ENCODE measurements around the gene GALNT9. TPM values are rescaled to one million over a fixed set of nuclear protein-coding genes. Genes with fewer than 3 reads are reported as not detected.

Gene GALNT9
- polyA plus RNA-seq, 1 donor from 2014 or later: 13.5 TPM

DNA sequence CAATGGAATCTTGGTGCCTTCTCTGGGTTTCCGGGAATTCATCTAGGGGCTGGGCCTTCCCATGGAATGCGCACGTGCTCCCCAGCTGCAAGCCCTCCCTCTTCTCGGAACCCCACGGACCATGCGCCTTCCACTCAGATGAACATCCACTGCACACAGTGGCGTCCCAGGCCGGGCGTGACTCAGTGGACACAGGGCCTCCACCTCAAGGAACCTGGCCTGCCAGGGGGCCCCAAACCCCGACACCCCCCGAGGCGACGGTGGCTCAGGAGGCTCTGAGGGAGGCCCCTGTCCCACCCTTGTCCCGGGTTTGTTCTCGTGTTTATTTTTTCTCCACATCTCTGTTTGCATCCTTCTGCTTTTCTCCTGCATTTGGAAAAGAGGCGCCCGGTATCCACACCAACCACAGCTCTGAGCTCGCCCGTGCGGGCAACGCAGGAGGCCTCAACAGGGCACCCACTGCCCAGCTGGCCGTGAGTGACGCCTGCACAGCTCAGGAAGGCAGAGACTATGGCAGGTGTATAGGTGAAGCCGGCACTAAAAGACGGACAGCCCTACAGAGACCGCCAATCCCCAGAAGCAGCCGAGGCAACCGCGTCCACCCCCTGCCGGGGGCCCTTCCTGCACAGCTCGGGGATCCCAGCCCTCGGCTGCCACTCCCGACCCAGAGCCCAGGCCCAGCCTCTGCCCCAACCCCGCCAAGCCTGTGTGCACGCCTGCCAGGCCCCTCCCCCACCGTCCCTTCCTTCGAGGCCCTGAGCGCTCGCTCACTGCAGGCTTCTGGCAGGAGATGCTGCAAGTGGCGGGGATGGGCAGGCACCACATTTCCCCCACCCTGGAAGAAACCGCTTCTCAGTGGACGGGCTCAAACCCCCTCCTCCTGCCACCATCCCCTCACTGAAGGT is 23.8 kb upstream of the GALNT9 start:
- Histone ChIP-seq H3K27me3 (ENCODE audit: insufficient read depth, low read depth, low read length) (no peaks in the 10 kb centered on the region), H3K9me2 (ENCODE audit: insufficient read depth, low read length) (no peaks in the 10 kb centered on the region), H3K9me3 (ENCODE audit: low read length) (no peaks in the 10 kb centered on the region), H2AFZ (ENCODE audit: low read depth, low read length) (no peak overlapping the region), H3K27ac (ENCODE audit: low read length) (no peak overlapping the region), H3K36me3 (ENCODE audit: insufficient read depth, low read length) (no peaks in the 10 kb centered on the region), H3K9ac (ENCODE audit: low read length) (no peak overlapping the region), H3K79me2 (replicated peaks; ENCODE audit: insufficient read depth, low read length) (no peaks in the 10 kb centered on the region), H3K4me2 (ENCODE audit: low read length) (no peak overlapping the region), H4K20me1 (ENCODE audit: insufficient read depth) (no peaks in the 10 kb centered on the region), H3F3A (ENCODE audit: insufficient read depth, low read length, poor library complexity, severe bottlenecking) (no peaks in the 10 kb centered on the region), H3K4me3 (ENCODE audit: low read length) (no peak overlapping the region)
- TF ChIP-seq SMC3 (conservative IDR thresholded peaks at IDR 0.05; ENCODE audit: poor library complexity) (no peak), EZH2 (IDR thresholded peaks at IDR 0.05; ENCODE audit: borderline replicate concordance, insufficient read depth, low read length, poor library complexity, severe bottlenecking) (no peak), POLR2AphosphoS5 (IDR thresholded peaks at IDR 0.05) (no peak), EP300 (conservative IDR thresholded peaks at IDR 0.05; ENCODE audit: poor library complexity, severe bottlenecking) (no peak), TAF1 (IDR thresholded peaks at IDR 0.05; ENCODE audit: low read depth) (no peak)
- TF ChIP-seq, protein P1, sequence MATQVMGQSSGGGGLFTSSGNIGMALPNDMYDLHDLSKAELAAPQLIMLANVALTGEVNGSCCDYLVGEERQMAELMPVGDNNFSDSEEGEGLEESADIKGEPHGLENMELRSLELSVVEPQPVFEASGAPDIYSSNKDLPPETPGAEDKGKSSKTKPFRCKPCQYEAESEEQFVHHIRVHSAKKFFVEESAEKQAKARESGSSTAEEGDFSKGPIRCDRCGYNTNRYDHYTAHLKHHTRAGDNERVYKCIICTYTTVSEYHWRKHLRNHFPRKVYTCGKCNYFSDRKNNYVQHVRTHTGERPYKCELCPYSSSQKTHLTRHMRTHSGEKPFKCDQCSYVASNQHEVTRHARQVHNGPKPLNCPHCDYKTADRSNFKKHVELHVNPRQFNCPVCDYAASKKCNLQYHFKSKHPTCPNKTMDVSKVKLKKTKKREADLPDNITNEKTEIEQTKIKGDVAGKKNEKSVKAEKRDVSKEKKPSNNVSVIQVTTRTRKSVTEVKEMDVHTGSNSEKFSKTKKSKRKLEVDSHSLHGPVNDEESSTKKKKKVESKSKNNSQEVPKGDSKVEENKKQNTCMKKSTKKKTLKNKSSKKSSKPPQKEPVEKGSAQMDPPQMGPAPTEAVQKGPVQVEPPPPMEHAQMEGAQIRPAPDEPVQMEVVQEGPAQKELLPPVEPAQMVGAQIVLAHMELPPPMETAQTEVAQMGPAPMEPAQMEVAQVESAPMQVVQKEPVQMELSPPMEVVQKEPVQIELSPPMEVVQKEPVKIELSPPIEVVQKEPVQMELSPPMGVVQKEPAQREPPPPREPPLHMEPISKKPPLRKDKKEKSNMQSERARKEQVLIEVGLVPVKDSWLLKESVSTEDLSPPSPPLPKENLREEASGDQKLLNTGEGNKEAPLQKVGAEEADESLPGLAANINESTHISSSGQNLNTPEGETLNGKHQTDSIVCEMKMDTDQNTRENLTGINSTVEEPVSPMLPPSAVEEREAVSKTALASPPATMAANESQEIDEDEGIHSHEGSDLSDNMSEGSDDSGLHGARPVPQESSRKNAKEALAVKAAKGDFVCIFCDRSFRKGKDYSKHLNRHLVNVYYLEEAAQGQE (IDR thresholded peaks at IDR 0.05; ENCODE audit: borderline replicate concordance): no peak

DNA sequence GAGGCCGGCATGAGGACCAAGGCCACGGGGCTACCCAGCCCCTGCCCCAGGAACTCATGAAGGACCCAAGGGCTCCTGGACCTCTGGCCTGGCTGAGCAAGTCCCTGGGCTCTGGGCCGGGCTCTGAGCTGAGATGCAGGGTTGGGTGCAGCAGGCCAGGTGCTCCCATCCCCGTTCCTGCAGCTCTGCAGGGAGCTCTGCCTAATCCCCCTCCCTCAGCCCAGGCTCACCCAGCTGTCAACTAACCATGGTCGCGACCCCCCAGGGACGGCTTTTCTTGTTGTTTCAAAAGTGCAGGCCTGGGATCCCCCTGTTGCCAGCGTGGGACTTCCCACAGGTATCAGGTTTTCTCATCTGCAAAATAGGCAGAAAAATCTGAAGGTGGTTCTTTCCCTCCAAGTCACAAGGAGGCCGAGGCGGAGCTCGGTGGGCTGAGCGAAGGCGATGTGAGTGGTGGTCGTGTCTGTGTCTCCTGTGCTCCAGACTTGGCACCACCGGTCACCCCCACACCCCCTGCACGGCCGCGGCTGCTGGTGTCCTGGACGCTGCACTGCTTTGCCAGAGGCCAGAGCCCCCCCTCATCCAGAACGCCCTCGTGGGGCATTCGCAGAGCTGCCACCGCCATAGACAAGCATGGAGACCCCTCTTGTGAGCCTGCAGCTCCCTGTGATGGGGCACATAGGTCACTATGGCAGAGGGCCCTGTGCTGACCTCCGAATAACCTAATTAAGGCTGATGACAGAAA is 22.5 kb upstream of the GALNT9 start:
- Histone ChIP-seq H3F3A (ENCODE audit: insufficient read depth, low read length, poor library complexity, severe bottlenecking) (no peaks in the 10 kb centered on the region), H3K79me2 (replicated peaks; ENCODE audit: insufficient read depth, low read length) (no peaks in the 10 kb centered on the region), H3K27me3 (ENCODE audit: insufficient read depth, low read depth, low read length) (no peaks in the 10 kb centered on the region), H3K9me3 (ENCODE audit: low read length) (no peaks in the 10 kb centered on the region), H3K4me3 (ENCODE audit: low read length) (no peak overlapping the region), H3K9ac (ENCODE audit: low read length) (no peak overlapping the region), H3K4me2 (ENCODE audit: low read length) (no peak overlapping the region), H3K27ac (ENCODE audit: low read length) (no peak overlapping the region), H3K9me2 (ENCODE audit: insufficient read depth, low read length) (no peaks in the 10 kb centered on the region), H4K20me1 (ENCODE audit: insufficient read depth) (no peaks in the 10 kb centered on the region), H2AFZ (ENCODE audit: low read depth, low read length) (no peak overlapping the region), H3K36me3 (ENCODE audit: insufficient read depth, low read length) (no peaks in the 10 kb centered on the region)
- TF ChIP-seq EP300 (conservative IDR thresholded peaks at IDR 0.05; ENCODE audit: poor library complexity, severe bottlenecking) (no peak), TAF1 (IDR thresholded peaks at IDR 0.05; ENCODE audit: low read depth) (no peak), POLR2AphosphoS5 (IDR thresholded peaks at IDR 0.05) (no peak), EZH2 (IDR thresholded peaks at IDR 0.05; ENCODE audit: borderline replicate concordance, insufficient read depth, low read length, poor library complexity, severe bottlenecking) (no peak), SMC3 (conservative IDR thresholded peaks at IDR 0.05; ENCODE audit: poor library complexity) (no peak), MXI1 (conservative IDR thresholded peaks at IDR 0.05; ENCODE audit: poor library complexity, severe bottlenecking) (no peak), RAD21 (conservative IDR thresholded peaks at IDR 0.05) (no peak)
- TF ChIP-seq, protein P2, sequence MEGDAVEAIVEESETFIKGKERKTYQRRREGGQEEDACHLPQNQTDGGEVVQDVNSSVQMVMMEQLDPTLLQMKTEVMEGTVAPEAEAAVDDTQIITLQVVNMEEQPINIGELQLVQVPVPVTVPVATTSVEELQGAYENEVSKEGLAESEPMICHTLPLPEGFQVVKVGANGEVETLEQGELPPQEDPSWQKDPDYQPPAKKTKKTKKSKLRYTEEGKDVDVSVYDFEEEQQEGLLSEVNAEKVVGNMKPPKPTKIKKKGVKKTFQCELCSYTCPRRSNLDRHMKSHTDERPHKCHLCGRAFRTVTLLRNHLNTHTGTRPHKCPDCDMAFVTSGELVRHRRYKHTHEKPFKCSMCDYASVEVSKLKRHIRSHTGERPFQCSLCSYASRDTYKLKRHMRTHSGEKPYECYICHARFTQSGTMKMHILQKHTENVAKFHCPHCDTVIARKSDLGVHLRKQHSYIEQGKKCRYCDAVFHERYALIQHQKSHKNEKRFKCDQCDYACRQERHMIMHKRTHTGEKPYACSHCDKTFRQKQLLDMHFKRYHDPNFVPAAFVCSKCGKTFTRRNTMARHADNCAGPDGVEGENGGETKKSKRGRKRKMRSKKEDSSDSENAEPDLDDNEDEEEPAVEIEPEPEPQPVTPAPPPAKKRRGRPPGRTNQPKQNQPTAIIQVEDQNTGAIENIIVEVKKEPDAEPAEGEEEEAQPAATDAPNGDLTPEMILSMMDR (IDR thresholded peaks at IDR 0.05; ENCODE audit: poor library complexity, severe bottlenecking): no peak
- TF ChIP-seq, protein P1 (IDR thresholded peaks at IDR 0.05; ENCODE audit: borderline replicate concordance): no peak
